Cardiac muscle cell (in vitro differentiated cells and primary cell): ENCODE measurements around the gene DIAPH1. TPM values are rescaled to one million over a fixed set of nuclear protein-coding genes. Genes with fewer than 3 reads are reported as not detected.
A peak's percentile ranks its signal among the peaks of the same experiment; 100 is the strongest.
"Not testable (repeated sequence)": the region's sequence is repeated elsewhere in the genome, so short reads cannot be mapped to it uniquely, and the experiment has no call there.

Experiments
- DNase-seq, 2 donors: peaks; one replicate each; pipeline versions ENCODE4 v3.0.0 to v3.0.0-alpha.2; 2010 to 2017; ENCODE audit warnings: low read depth in 1 of 2, low spot score in 1 of 2
- H3K27ac ChIP-seq: fragments of 200-600 bp; sonication (generic); 2 replicates; pipeline ENCODE4 v1.5.1; 2016
- H3K27me3 ChIP-seq: fragments of 200-600 bp; sonication (generic); 2 replicates; pipeline ENCODE4 v1.6.0; 2016; ENCODE audit warnings: control low read depth
- H3K36me3 ChIP-seq: fragments of 200-600 bp; sonication (generic); 2 replicates; pipeline ENCODE4 v1.5.1; 2016; ENCODE audit warnings: control low read depth
- H3K4me1 ChIP-seq: fragments of 200-600 bp; sonication (generic); 2 replicates; pipeline ENCODE4 v1.8.1; 2017; ENCODE audit warnings: low read depth, mild to moderate bottlenecking, mixed run types
- H3K4me3 ChIP-seq: fragments of 200-600 bp; sonication (generic); 2 replicates; pipeline ENCODE4 v1.5.1; 2016; ENCODE audit warnings: mild to moderate bottlenecking
- H3K9me3 ChIP-seq: fragments of 200-600 bp; sonication (generic); 2 replicates; pipeline ENCODE4 v1.5.1; 2017; ENCODE audit warnings: low read depth, mild to moderate bottlenecking, control low read depth
- CTCF ChIP-seq: IDR thresholded peaks from 2 replicates; pipeline ENCODE4 v1.5.1; 2012; ENCODE audit warnings: low read depth, mild to moderate bottlenecking, low read length
- polyA plus RNA-seq: library from polyadenylated mRNA; unstranded; fragments of >200 nt; fragmentation: Nextera tagmentation; extraction: Ambion mirVana; gene quantifications from 2 replicates; pipeline ENCODE4 v1.2.1, GENCODE V29; 2016
- total RNA-seq: library from RNA; depleted of rRNA; stranded (reverse); fragments of >200 nt; gene quantifications from 2 replicates; pipeline ENCODE4 v1.2.3, GENCODE V29; 2016

The DIAPH1 gene
- total and polyA plus RNA-seq, 2 experiments from 2014 or later = 24.0 to 24.4 TPM

- Histone ChIP-seq H3K9me3 (no peaks in the 10 kb centered on the region), H3K36me3 (peaks cover 1% of the 10 kb centered on the region), H3K27ac (peak overlapping the region; percentile 85), H3K4me1 (peaks cover 22% of the 10 kb centered on the region), H3K4me3 (peak overlapping the region; percentile 75), H3K27me3 (no peaks in the 10 kb centered on the region)
- TF ChIP-seq CTCF = no peak
- DNase-seq = peak in 1 of 2 donors; percentile 14
Observed at GRCh38 chr5:141617682-141618029, 1.1 kb downstream of the DIAPH1 start.

DNA sequence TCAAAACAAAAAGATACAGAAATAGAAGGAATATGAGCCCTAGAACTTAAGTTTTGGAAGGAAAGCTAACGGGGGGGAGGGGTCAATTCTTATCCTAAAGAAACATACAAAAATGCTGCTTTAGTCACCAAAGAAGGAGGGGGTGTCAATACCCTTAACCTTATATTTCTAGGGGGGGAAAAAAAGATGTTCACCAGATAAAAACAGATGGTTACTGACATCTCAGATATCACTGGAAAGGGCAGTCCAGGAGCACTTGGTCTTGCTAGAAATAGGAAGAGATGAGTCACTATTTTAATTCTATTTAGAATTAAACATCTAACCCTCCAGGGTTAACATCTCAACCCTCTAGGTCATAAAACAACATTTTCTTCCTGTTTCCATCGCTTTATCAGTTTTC, 1.7 kb downstream of the DIAPH1 start:
- H3K36me3 ChIP-seq = no peaks in the 10 kb centered on the region
- peak in 1 of 2 donors; percentile 6 for DNase-seq
- H3K9me3 ChIP-seq = no peaks in the 10 kb centered on the region
- H3K4me1 ChIP-seq = peaks cover 22% of the 10 kb centered on the region
- no peaks in the 10 kb centered on the region for H3K27me3 ChIP-seq
- peak overlapping the region; percentile 85 for H3K27ac ChIP-seq
- no peak overlapping the region for H3K4me3 ChIP-seq
- TF ChIP-seq CTCF = no peak

GRCh38 chr5:141615991-141616720, 2.6 kb downstream of the DIAPH1 start:
- no peaks in the 10 kb centered on the region for H3K36me3 ChIP-seq
- H3K4me3 ChIP-seq = no peak overlapping the region
- no peaks in the 10 kb centered on the region for H3K9me3 ChIP-seq
- H3K27me3 ChIP-seq = no peaks in the 10 kb centered on the region
- H3K4me1 ChIP-seq = peaks cover 22% of the 10 kb centered on the region
- TF ChIP-seq CTCF = no peak
- DNase-seq = no peak
- no peak overlapping the region for H3K27ac ChIP-seq

DNA sequence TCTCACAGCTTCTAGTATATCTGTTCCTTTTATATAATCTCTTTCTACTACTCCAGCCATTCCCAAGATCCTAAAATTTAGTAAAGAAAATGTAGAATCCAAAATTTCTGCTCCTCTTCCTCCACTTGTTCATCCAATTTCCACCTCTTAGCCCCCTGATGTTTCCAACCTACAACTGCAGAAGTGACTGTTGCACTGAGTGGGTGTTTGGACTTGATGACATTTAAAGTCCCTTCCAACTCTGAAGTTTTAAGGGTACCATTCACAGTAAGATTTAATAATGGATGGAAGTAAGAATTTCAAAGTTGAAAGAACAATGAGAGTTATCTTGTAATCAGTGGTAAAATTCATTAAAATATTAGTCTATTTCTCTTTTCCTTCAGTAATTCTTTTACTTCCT, 5.5 kb downstream of the DIAPH1 start:
- no peak overlapping the region for H3K27ac ChIP-seq
- H3K4me1 ChIP-seq = peaks cover 22% of the 10 kb centered on the region
- H3K4me3 ChIP-seq = no peak overlapping the region
- no peaks in the 10 kb centered on the region for H3K27me3 ChIP-seq
- H3K36me3 ChIP-seq = no peaks in the 10 kb centered on the region
- no peak for TF ChIP-seq CTCF
- no peak for DNase-seq
- H3K9me3 ChIP-seq = no peaks in the 10 kb centered on the region

DNA sequence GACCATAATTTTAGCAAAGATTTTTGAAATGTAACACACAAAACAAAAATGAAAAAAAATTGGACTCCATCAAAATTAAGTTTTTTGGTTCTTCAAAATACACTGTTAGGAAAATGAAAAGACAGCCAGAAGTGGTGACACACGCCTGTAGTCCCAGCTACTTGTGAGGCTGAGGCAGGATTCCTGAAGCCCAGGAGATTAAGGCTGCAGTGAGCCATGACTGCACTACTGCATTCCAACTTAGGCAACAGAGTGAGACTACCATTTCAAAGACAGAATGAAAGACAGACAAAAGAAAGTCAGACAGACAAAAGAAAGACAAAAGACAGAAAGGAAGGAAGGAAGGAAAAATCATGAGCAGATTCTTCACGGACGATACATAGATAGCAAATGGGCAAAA, 7.5 kb downstream of the DIAPH1 start:
- no peak for DNase-seq
- H3K9me3 ChIP-seq = no peaks in the 10 kb centered on the region
- no peak overlapping the region for H3K4me3 ChIP-seq
- TF ChIP-seq CTCF = no peak
- no peaks in the 10 kb centered on the region for H3K27me3 ChIP-seq
- no peaks in the 10 kb centered on the region for H3K36me3 ChIP-seq
- no peak overlapping the region for H3K27ac ChIP-seq
- peaks cover 12% of the 10 kb centered on the region for H3K4me1 ChIP-seq

- peaks cover 12% of the 10 kb centered on the region for H3K4me1 ChIP-seq
- H3K27me3 ChIP-seq, DNase-seq, H3K9me3 ChIP-seq, H3K4me3 ChIP-seq, H3K36me3 ChIP-seq, H3K27ac ChIP-seq: not testable (repeated sequence)
Observed at GRCh38 chr5:141609921-141610320, 8.9 kb downstream of the DIAPH1 start.
